ENCODE measurements around the gene TCN2. TPM values are rescaled to one million over a fixed set of nuclear protein-coding genes. Genes with fewer than 3 reads are reported as not detected.
"Not testable (repeated sequence)": the region's sequence is repeated elsewhere in the genome, so short reads cannot be mapped to it uniquely, and the experiment has no call there.

TCN2 gene
- total and polyA plus RNA-seq, 7 donors = 5.5 to 11.7 (median 8.4) TPM

DNA sequence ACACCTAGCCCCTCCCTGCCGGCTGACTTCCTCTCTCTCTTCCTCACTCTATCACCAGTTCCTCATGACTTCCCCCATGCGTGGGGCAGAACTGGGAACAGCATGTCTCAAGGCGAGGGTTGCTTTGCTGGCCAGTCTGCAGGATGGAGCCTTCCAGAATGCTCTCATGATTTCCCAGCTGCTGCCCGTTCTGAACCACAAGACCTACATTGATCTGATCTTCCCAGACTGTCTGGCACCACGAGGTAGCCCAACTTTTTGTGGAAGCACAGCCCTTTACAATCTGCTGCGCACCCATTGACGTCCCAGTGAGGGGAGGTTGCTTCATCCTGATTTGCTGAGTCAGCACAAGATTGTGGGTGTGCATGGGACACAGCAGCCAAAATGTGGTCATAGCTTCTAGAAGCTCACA lies 8.6 kb downstream of the TCN2 start:
- Histone ChIP-seq H3K9me3 (no peaks in the 10 kb centered on the region), H3K4me1 (no peaks in the 10 kb centered on the region), H3K36me3 (ENCODE audit: insufficient read depth in 1 of 2, low read depth in 1 of 2) (peaks cover 0 to 38% of the 10 kb centered on the region in 2 donors), H3K4me3 (no peak overlapping the region), H3K27me3 (ENCODE audit: insufficient read depth in 3 of 3, low read length in 2 of 3) (no peaks in the 10 kb centered on the region), H3K27ac (no peak overlapping the region)
- TF ChIP-seq, protein P1, sequence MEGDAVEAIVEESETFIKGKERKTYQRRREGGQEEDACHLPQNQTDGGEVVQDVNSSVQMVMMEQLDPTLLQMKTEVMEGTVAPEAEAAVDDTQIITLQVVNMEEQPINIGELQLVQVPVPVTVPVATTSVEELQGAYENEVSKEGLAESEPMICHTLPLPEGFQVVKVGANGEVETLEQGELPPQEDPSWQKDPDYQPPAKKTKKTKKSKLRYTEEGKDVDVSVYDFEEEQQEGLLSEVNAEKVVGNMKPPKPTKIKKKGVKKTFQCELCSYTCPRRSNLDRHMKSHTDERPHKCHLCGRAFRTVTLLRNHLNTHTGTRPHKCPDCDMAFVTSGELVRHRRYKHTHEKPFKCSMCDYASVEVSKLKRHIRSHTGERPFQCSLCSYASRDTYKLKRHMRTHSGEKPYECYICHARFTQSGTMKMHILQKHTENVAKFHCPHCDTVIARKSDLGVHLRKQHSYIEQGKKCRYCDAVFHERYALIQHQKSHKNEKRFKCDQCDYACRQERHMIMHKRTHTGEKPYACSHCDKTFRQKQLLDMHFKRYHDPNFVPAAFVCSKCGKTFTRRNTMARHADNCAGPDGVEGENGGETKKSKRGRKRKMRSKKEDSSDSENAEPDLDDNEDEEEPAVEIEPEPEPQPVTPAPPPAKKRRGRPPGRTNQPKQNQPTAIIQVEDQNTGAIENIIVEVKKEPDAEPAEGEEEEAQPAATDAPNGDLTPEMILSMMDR (IDR thresholded peaks at IDR 0.05) = no peak
- DNase-seq (no peak), ATAC-seq (no peak)
- WGBS, 3 donors = 79 to 86% (median 84%) methylated on average over 7 of the region's 7 CpGs
- intact Hi-C loops (cut with DNase I) = no loop called here

DNA sequence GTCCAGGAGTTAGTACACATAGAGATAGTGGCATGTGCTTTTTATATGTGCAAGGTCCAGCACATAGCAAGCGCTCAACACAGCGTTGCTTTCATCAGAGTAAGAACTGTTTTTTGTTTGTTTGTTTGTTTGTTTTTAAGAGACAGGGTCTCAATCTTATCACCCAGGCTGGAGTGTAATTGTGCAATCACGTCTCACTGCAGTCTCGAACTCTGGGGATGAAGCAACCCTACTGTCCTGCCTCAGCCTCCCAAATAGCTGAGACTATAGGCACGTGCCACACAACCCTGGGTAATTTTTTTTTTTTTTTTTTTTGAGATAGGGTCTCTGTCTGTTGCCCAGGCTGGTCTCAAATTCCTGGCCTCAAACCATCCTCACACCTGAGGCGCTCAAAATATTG lies 10.8 kb downstream of the TCN2 start:
- Histone ChIP-seq H3K4me3 (no peak overlapping the region), H3K36me3 (ENCODE audit: insufficient read depth in 1 of 2, low read depth in 1 of 2) (peaks cover 0 to 35% of the 10 kb centered on the region in 2 donors), H3K27ac (no peak overlapping the region), H3K9me3 (no peaks in the 10 kb centered on the region), H3K4me1 (no peaks in the 10 kb centered on the region), H3K27me3 (ENCODE audit: insufficient read depth in 3 of 3, low read length in 2 of 3) (no peaks in the 10 kb centered on the region)
- TF ChIP-seq, protein P1 (IDR thresholded peaks at IDR 0.05) = no peak
- no peak for DNase-seq
- ATAC-seq = no peak
- intact Hi-C loops (cut with DNase I) = no loop called here
- WGBS, 3 donors = 86 to 93% (median 89%) methylated on average over 6 of the region's 6 CpGs

DNA sequence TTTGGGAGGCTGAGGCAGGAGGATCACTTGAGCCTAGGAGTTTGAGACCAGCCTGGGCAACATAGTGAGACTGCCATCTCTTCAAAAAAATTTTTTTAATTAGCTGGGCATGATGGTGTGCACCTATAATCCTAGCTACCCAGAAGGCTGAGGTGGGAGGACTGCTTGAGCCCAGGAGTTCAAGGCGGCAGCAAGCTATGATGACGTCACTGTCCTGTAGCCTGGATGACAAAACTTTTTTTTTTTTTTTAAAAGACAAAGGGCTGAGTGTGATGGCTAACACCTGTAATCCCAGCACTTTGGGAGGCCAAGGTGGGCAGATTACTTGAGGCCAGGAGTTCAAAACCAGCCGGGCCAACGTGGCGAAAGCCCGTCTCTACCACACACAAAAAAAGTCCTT lies 12.9 kb downstream of the TCN2 start:
- H3K9me3 ChIP-seq; H3K27ac ChIP-seq; H3K27me3 ChIP-seq (ENCODE audit: insufficient read depth in 3 of 3, low read length in 2 of 3); DNase-seq; ATAC-seq; intact Hi-C loops (cut with DNase I); H3K4me1 ChIP-seq; H3K4me3 ChIP-seq: not testable (repeated sequence)
- WGBS, 3 donors = 91 to 96% (median 93%) methylated on average over 6 of the region's 6 CpGs
- peaks cover 0 to 26% of the 10 kb centered on the region in 2 donors for H3K36me3 ChIP-seq (ENCODE audit: insufficient read depth in 1 of 2, low read depth in 1 of 2)

DNA sequence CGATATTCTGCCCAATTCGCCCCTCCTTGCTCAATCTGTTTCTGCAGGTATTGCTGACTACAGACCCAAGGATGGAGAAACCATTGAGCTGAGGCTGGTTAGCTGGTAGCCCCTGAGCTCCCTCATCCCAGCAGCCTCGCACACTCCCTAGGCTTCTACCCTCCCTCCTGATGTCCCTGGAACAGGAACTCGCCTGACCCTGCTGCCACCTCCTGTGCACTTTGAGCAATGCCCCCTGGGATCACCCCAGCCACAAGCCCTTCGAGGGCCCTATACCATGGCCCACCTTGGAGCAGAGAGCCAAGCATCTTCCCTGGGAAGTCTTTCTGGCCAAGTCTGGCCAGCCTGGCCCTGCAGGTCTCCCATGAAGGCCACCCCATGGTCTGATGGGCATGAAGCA lies 19.4 kb downstream of the TCN2 start:
- TF ChIP-seq, protein P1 (IDR thresholded peaks at IDR 0.05) = no peak
- peaks cover 0 to 8% of the 10 kb centered on the region in 2 donors for H3K36me3 ChIP-seq (ENCODE audit: insufficient read depth in 1 of 2, low read depth in 1 of 2)
- H3K4me3 ChIP-seq = no peak overlapping the region
- ATAC-seq (no peak), DNase-seq (no peak)
- intact Hi-C loops (cut with DNase I) = no loop called here
- H3K27me3 ChIP-seq (ENCODE audit: insufficient read depth in 3 of 3, low read length in 2 of 3) = no peaks in the 10 kb centered on the region
- 79 to 93% (median 87%) methylated on average over 5 of the region's 5 CpGs for WGBS, 3 donors
- no peak overlapping the region for H3K27ac ChIP-seq
- no peaks in the 10 kb centered on the region for H3K4me1 ChIP-seq
- H3K9me3 ChIP-seq = no peaks in the 10 kb centered on the region

DNA sequence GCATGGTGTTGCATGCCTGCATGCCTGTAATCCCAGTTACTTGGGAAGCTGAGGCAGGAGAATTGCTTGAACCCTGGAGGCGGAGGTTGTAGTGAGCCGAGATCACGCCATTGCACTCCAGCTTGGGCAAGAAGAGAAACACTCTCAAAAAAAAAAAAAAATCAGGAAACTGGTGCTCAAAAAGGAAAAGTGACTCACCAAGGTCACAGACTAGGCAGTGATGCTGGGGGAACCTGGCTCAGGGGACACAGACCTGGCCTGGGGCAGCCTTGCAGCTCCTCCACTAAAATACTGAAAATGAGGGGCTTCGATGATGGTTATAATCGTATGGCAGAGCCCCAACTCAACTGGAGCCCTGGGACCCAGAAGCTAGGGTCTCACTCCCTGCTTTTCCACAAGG lies 20.5 kb downstream of the TCN2 start:
- no peak for DNase-seq
- intact Hi-C loops (cut with DNase I) = no loop called here
- TF ChIP-seq, protein P1 (IDR thresholded peaks at IDR 0.05) = no peak

More for the DNA sequence above, 20.5 kb downstream of the TCN2 start:
- Histone ChIP-seq H3K9me3 (no peaks in the 10 kb centered on the region), H3K4me3 (no peak overlapping the region), H3K27me3 (ENCODE audit: insufficient read depth in 3 of 3, low read length in 2 of 3) (no peaks in the 10 kb centered on the region), H3K36me3 (ENCODE audit: insufficient read depth in 1 of 2, low read depth in 1 of 2) (peaks cover 0 to 2% of the 10 kb centered on the region in 2 donors), H3K27ac (no peak overlapping the region), H3K4me1 (no peaks in the 10 kb centered on the region)
- WGBS, 3 donors = 91 to 95% (median 91%) methylated on average over 5 of the region's 5 CpGs
- no peak for ATAC-seq
